Measurements from ENCODE around the gene IL18R1. TPM values are rescaled to one million over a fixed set of nuclear protein-coding genes. Genes with fewer than 3 reads are reported as not detected.

Gene IL18R1
- total and polyA plus RNA-seq, 2 experiments from 2014 or later: 19.7 to 25.5 TPM

- H3K4me3 ChIP-seq: no peak overlapping the region
- no peaks in the 10 kb centered on the region for H3K9me3 ChIP-seq (ENCODE audit: low read depth)
- no peak overlapping the region for H3K4me2 ChIP-seq
- H2AFZ ChIP-seq: no peak overlapping the region
- H4K20me1 ChIP-seq (ENCODE audit: insufficient read depth, poor library complexity, severe bottlenecking): no peaks in the 10 kb centered on the region
- WGBS (ENCODE audit: low lambda C conversion rate, missing lambda C conversion rate): 69% methylated on average over 4 of the region's 4 CpGs
- H3K4me1 ChIP-seq (ENCODE audit: insufficient read depth): peaks cover 3% of the 10 kb centered on the region
- H3K36me3 ChIP-seq (replicated peaks; ENCODE audit: insufficient read depth, low read depth): no peaks in the 10 kb centered on the region
- no peaks in the 10 kb centered on the region for H3K79me2 ChIP-seq
- no peak for DNase-seq (ENCODE audit: low spot score)
- H3K9me2 ChIP-seq (replicated peaks; ENCODE audit: insufficient read depth): no peaks in the 10 kb centered on the region
- no peak overlapping the region for H3K27ac ChIP-seq
- no peaks in the 10 kb centered on the region for H3K27me3 ChIP-seq
- TF ChIP-seq CTCF (IDR thresholded peaks at IDR 0.05; ENCODE audit: poor library complexity) (no peak), EZH2phosphoT487 (IDR thresholded peaks at IDR 0.05; ENCODE audit: low read depth, severe bottlenecking, unreplicated experiment) (no peak), EZH2 (IDR thresholded peaks at IDR 0.05; ENCODE audit: borderline replicate concordance) (no peak)
Measured at GRCh38 chr2:102437122-102437521, 81.5 kb downstream of the IL18R1 start.

- no peaks in the 10 kb centered on the region for H3K27me3 ChIP-seq
- no peaks in the 10 kb centered on the region for H3K79me2 ChIP-seq
- H4K20me1 ChIP-seq (ENCODE audit: insufficient read depth, poor library complexity, severe bottlenecking): no peaks in the 10 kb centered on the region
- no peaks in the 10 kb centered on the region for H3K36me3 ChIP-seq (replicated peaks; ENCODE audit: insufficient read depth, low read depth)
- WGBS (ENCODE audit: low lambda C conversion rate, missing lambda C conversion rate): 93% methylated on average over 3 of the region's 3 CpGs
- H3K4me3 ChIP-seq: no peak overlapping the region
- no peak overlapping the region for H3K4me2 ChIP-seq
- H3K4me1 ChIP-seq (ENCODE audit: insufficient read depth): peaks cover 3% of the 10 kb centered on the region
- H3K9me3 ChIP-seq (ENCODE audit: low read depth): no peaks in the 10 kb centered on the region
- no peaks in the 10 kb centered on the region for H3K9me2 ChIP-seq (replicated peaks; ENCODE audit: insufficient read depth)
- TF ChIP-seq CTCF (IDR thresholded peaks at IDR 0.05; ENCODE audit: poor library complexity) (no peak), EZH2 (IDR thresholded peaks at IDR 0.05; ENCODE audit: borderline replicate concordance) (no peak), EZH2phosphoT487 (IDR thresholded peaks at IDR 0.05; ENCODE audit: low read depth, severe bottlenecking, unreplicated experiment) (no peak)
- DNase-seq (ENCODE audit: low spot score): no peak
- H3K27ac ChIP-seq: no peak overlapping the region
- H2AFZ ChIP-seq: no peak overlapping the region
Measured at GRCh38 chr2:102438111-102438510, 82.5 kb downstream of the IL18R1 start.

GRCh38 chr2:102438578-102438977 is 83.0 kb downstream of the IL18R1 start:
- Histone ChIP-seq H3K79me2 (no peaks in the 10 kb centered on the region), H3K27ac (no peak overlapping the region), H3K4me1 (ENCODE audit: insufficient read depth) (peaks cover 3% of the 10 kb centered on the region), H3K36me3 (replicated peaks; ENCODE audit: insufficient read depth, low read depth) (no peaks in the 10 kb centered on the region), H2AFZ (no peak overlapping the region), H4K20me1 (ENCODE audit: insufficient read depth, poor library complexity, severe bottlenecking) (no peaks in the 10 kb centered on the region), H3K4me3 (no peak overlapping the region), H3K4me2 (no peak overlapping the region), H3K27me3 (no peaks in the 10 kb centered on the region), H3K9me2 (replicated peaks; ENCODE audit: insufficient read depth) (no peaks in the 10 kb centered on the region), H3K9me3 (ENCODE audit: low read depth) (no peaks in the 10 kb centered on the region)
- WGBS (ENCODE audit: low lambda C conversion rate, missing lambda C conversion rate): 100% methylated on average over 2 of the region's 2 CpGs
- DNase-seq (ENCODE audit: low spot score): no peak
- TF ChIP-seq CTCF (IDR thresholded peaks at IDR 0.05; ENCODE audit: poor library complexity) (no peak), EZH2 (IDR thresholded peaks at IDR 0.05; ENCODE audit: borderline replicate concordance) (no peak), EZH2phosphoT487 (IDR thresholded peaks at IDR 0.05; ENCODE audit: low read depth, severe bottlenecking, unreplicated experiment) (no peak)

All from hepatocyte (in vitro differentiated cells).